ENCODE results near the gene PLXNB1.
"Not testable (repeated sequence)": the region's sequence is repeated elsewhere in the genome, so short reads cannot be mapped to it uniquely, and the experiment has no call there.

PLXNB1 gene

GRCh38 chr3:48429960-48430707 lies at the start of gene PLXNB1:
TSS of gene PLXNB1 (minus strand) at chr3:48430086. CDS start at chr3:48424611, 5,475 bp downstream.
- DNase-seq = peak; percentile 44

GRCh38 chr3:48478626-48479555 lies 49.0 kb upstream of the PLXNB1 start:
- no peak for DNase-seq

GRCh38 chr3:48477959-48478520 lies 48.2 kb upstream of the PLXNB1 start:
- no peak for DNase-seq

GRCh38 chr3:48476426-48477053 lies 46.7 kb upstream of the PLXNB1 start:
- DNase-seq = no peak

- no peak for DNase-seq
Measured at GRCh38 chr3:48475188-48475587, 45.3 kb upstream of the PLXNB1 start.

- DNase-seq = no peak
Measured at GRCh38 chr3:48474619-48475018, 44.7 kb upstream of the PLXNB1 start.

GRCh38 chr3:48474031-48474430 lies 44.1 kb upstream of the PLXNB1 start:
- not testable (repeated sequence) for DNase-seq

GRCh38 chr3:48473617-48473952 lies 43.7 kb upstream of the PLXNB1 start:
- DNase-seq = no peak

- peak; percentile 49 for DNase-seq
Measured at GRCh38 chr3:48472923-48473616, 43.2 kb upstream of the PLXNB1 start.

GRCh38 chr3:48472673-48472922 lies 42.7 kb upstream of the PLXNB1 start:
- no peak for DNase-seq

GRCh38 chr3:48470286-48470685 lies 40.4 kb upstream of the PLXNB1 start:
- DNase-seq = no peak

GRCh38 chr3:48469046-48469915 lies 39.4 kb upstream of the PLXNB1 start:
- no peak for DNase-seq

GRCh38 chr3:48468329-48468731 lies 38.4 kb upstream of the PLXNB1 start:
- no peak for DNase-seq

- DNase-seq = no peak
Measured at GRCh38 chr3:48467473-48468267, 37.8 kb upstream of the PLXNB1 start.

GRCh38 chr3:48467110-48467454 lies 37.2 kb upstream of the PLXNB1 start:
- DNase-seq = no peak

- no peak for DNase-seq
Measured at GRCh38 chr3:48466386-48467109, 36.7 kb upstream of the PLXNB1 start.

GRCh38 chr3:48465531-48466378 lies 35.9 kb upstream of the PLXNB1 start:
- DNase-seq = peak; percentile 83

GRCh38 chr3:48465237-48465530 lies 35.3 kb upstream of the PLXNB1 start:
- no peak for DNase-seq

GRCh38 chr3:48464713-48465221 lies 34.9 kb upstream of the PLXNB1 start:
- DNase-seq = no peak

Measured in NCI-H1048 (cell line).